Eye (tissue), 1 donor: ENCODE data around the gene GAST.

ENCODE experiments used
- DNase-seq: peaks from one replicate; pipeline ENCODE4 v3.0.0-alpha.2; 2015

GAST gene

DNA sequence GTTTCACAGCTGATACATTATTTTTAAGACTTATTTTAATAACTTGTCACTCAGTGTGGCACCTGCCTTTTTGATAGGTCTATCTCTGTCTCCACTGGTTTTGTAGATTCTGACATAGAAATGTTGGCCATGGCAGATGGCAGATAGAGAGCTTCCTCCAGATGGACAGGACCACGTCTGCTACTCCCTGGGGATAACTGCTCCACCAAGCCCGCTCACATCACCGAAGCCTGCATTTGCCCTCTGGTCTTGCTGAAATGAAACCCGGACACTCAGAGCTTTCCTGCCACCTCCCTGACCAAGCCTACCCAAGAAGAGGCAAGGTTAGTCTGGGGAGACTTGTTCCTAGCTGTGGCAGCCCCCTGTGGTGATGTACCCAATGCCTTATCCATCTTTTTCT lies 38.7 kb downstream of the GAST start:
- peak; percentile 50 for DNase-seq

DNA sequence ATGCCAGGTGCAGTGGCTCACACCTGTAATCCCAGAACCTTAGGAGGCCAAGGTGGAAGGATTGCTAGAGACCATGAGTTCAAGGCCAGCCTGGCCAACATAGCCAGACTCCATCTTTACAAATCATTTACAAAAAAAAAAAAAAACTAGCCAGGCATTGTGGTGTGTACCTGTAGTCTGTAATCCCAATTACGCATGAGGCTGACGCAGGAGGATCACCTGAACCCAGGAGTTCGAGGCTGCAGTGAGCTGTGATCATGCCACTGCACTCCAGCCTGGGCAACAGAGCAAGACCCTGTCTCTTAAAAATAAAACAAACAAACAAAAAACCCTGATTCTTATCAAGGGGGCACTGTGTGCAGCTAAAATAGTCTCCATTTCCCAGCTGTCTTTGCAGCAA lies 39.2 kb downstream of the GAST start:
- DNase-seq: no peak

DNA sequence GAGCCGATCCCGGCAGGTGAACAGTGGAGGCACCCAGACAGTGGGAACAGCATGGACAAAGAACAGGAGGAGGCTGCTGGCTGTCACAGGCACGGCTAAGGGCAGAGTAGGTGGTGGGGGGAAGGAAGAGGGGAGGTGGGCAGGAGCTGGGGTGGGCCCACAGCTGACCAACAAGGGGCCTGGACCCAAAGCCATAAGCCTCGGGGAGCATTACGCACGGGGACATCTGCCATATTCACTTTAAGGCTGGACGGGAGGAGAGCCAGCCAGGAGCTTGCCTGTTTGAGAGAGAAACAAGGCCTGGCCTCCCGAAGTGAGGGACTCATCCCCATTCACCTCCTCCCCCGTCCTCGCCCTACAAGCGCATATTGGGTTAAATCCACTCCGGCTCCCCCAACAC lies 41.9 kb downstream of the GAST start:
- DNase-seq: no peak

DNA sequence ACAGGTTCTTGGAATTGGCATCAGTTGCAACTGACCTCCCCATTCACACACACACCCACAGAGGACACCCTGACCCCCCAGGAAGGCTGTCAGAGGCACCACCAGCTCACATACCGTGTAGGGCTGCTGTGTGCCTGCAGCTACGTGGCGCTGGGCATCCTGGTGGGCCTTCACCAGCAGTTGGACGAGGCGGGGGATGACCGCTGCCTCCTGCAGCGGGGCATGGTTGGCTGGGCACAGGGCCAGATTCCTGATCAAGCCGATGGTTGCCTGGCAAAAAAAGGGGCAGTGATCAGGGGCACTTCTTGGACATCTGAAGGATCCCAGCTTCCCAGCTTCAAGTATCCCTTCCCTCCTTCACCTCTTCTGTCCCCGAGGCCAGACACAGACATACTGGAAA lies 46.5 kb downstream of the GAST start:
- DNase-seq: no peak

DNA sequence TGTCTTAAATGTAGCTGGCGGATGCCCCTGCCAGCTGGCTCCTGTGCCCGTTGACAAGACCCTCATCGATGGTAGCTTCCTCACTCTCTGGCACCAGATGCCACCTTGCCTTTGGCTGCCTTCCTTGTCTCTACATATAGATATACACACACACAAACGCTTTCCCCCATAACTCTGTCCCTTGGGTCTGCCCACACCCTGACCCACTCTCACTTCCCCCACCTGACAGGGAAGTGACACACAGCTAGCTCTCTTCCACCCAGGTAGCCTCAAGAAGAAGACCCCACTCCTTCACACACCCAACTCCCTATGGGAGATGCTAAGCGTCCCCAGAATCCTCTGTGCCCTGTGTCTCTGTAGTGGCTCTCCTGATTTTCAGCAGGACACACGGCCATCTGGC lies 48.7 kb downstream of the GAST start:
- no peak for DNase-seq

DNA sequence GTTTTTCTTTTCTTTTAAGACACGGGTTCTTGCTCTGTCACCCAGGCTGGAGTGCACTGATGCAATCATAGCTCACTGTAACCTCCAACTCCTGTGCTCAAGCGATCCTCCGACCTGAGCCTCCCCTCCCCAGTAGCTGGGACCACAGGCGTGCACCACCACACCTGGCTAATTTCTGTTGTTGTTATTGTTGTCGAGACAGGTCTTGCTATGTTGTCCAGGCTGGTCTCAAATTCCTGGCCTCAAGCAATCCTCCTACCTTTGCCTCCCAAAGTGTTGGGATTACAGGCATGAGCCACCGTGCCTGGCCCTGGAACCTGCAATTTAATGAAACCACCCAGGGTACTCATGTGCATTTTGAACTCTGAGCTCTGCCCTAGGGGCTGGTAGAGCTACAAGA lies 50.3 kb downstream of the GAST start:
- DNase-seq: no peak

DNA sequence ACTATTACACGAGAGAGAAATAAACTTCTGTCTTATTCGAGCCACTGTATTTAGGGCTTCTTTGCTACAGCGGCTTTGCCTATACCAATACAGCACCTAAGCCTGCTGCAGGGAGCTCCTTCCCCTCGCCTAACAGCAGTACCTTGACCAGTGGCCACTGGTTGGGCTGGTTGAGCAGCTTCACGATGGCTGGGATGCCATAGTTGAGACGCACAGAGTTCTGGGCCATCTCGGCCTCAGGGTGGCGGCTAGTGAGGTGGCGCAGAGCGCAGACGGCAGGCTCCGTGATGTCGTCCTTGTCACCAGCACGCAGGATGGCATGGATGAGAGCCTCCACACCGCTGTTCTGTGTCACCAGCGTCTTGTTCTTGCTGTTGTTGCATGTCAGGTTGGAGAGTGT lies 50.7 kb downstream of the GAST start:
- DNase-seq: no peak

DNA sequence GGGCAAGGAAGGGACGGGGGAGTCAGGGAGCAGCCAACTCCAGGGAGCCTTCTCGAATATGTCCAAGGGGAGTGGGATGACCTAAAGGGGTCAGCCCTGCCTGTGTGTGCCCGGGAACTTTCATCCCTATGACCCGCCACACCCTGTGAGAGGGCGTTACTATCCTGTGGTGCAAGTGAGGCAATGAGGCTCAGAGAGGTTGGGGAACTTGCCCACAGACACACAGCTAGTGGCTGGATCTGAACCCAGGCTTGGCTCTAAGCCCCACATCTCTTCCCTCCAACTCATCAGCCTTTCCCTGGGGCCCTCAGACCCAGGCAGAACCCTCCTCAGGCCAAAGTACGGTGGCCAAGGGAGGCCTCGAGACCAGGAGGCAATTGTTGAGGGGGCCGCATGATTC lies 51.2 kb downstream of the GAST start:
- no peak for DNase-seq
